T-helper 1 cell (primary cell): ENCODE results near the gene RALGPS1.

ENCODE experiments used
- DNase-seq, 5 donors: peaks; one replicate each; pipeline ENCODE4 v3.0.0-alpha.2; 2012 to 2020

Gene RALGPS1

GRCh38 chr9:127213859-127214258 is 299.3 kb downstream of the RALGPS1 start:
- DNase-seq = no peak

GRCh38 chr9:127214421-127215267 is 300.1 kb downstream of the RALGPS1 start:
- peak in 4 of 5 donors; percentile 38 to 50 (median 42) for DNase-seq

GRCh38 chr9:127215268-127216209 is 301.0 kb downstream of the RALGPS1 start:
- no peak for DNase-seq

GRCh38 chr9:127216210-127216887 is 301.8 kb downstream of the RALGPS1 start:
- no peak for DNase-seq

GRCh38 chr9:127216888-127217217 is 302.3 kb downstream of the RALGPS1 start:
- no peak for DNase-seq

GRCh38 chr9:127218818-127219217 is 304.2 kb downstream of the RALGPS1 start:
- DNase-seq = no peak

GRCh38 chr9:127219520-127219919 is 304.9 kb downstream of the RALGPS1 start:
- DNase-seq = no peak

GRCh38 chr9:127221695-127222094 is 307.1 kb downstream of the RALGPS1 start:
- DNase-seq = no peak

GRCh38 chr9:127222388-127223095 is 308.0 kb downstream of the RALGPS1 start:
- no peak for DNase-seq

GRCh38 chr9:127223266-127223665 is 308.7 kb downstream of the RALGPS1 start:
- DNase-seq = no peak

GRCh38 chr9:127223810-127224177 is 309.2 kb downstream of the RALGPS1 start:
- peak in 1 of 5 donors; percentile 8 for DNase-seq

GRCh38 chr9:127224178-127224882 is 309.7 kb downstream of the RALGPS1 start:
- peak; percentile 76 to 85 (median 83) for DNase-seq

GRCh38 chr9:127224883-127225739 is 310.5 kb downstream of the RALGPS1 start:
- peak; percentile 88 to 91 (median 89) for DNase-seq

- DNase-seq = no peak
These were observed 311.4 kb downstream of the RALGPS1 start for GRCh38 chr9:127225801-127226625.

- no peak for DNase-seq
These were observed 315.3 kb downstream of the RALGPS1 start for GRCh38 chr9:127229691-127230417.

GRCh38 chr9:127231666-127232065 is 317.1 kb downstream of the RALGPS1 start:
- DNase-seq = no peak

- no peak for DNase-seq
These were observed 318.4 kb downstream of the RALGPS1 start for GRCh38 chr9:127232833-127233549.

GRCh38 chr9:127233550-127233949 is 319.0 kb downstream of the RALGPS1 start:
- DNase-seq = no peak
